Skeletal muscle cell (primary cell): Measurements from ENCODE around the gene TRIM65.
"Not testable (repeated sequence)": the region's sequence is repeated elsewhere in the genome, so short reads cannot be mapped to it uniquely, and the experiment has no call there.

Source experiments
- DNase-seq: peaks from one replicate; pipeline ENCODE4 v3.0.0-alpha.2; 2010; ENCODE audit warnings: low read depth
- H3K4me3 ChIP-seq: 2 replicates; pipeline ENCODE4 v1.5.1; 2011; ENCODE audit warnings: low read depth, mild to moderate bottlenecking, control low read depth, low read length, moderate library complexity

The TRIM65 gene

DNA sequence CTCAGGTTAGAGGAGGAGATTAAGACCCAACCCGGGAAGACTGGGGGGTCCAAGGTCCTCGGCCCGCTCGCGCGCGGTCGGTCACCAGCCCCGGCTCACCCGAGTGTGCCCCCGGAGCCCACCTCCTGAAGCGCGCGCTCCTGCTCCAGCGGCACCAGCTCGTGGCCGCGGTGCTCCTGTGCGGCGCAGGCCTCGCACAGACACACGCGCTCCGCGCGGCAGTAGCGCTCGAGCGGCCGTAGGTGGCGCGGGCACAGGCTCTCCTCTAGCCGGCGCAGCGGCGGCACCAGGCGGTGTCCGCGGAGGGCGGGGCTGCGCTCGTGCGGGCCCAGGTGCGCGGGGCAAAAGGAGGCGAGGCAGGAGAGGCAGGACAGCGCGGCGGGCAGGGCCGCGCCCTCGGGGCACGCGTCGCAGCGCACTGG, 19.0 kb downstream of the TRIM65 start:
- no peak for DNase-seq
- peak overlapping the region; percentile 54 for H3K4me3 ChIP-seq

DNA sequence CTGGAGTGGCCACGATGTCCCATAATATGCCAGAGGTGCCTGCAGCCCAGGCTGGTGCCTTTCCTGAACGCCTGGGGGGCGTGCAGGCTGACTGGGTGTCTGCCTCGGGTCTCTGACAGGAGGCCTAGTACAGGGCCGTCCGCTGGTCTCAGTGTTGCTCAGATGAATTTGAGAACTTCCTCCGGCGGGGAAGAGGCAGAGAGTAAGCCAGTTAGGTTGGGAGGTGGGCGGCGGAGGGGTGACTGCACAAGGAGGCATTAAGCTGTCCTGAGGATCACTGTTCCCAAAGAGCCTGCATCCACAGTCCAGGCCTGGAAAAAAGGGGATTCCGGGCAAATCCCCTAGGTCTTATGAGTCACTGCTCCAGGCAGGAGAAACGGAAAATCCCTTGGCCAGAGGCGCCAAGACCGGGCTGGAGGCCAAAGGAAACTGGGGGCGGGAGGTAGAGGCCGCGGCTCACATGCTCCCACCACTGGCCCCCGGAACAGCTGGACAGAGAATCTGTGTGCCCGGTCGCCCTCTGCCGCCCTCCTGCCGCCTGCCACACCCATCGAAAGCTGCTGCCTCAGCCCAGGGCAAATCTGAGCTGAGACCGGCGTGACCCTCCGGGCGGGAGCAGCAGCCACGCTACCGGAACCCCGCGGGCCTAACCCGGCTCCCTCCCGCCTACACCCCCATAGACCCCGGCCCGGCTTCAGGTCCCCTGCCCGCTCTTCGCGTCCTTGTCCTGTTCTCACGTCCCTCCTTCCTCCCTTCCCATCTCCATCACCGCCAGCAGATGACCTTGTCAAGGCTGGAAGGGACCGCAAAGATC, 19.6 kb downstream of the TRIM65 start:
- DNase-seq = peak; percentile 83
- peak overlapping the region; percentile 54 for H3K4me3 ChIP-seq

DNA sequence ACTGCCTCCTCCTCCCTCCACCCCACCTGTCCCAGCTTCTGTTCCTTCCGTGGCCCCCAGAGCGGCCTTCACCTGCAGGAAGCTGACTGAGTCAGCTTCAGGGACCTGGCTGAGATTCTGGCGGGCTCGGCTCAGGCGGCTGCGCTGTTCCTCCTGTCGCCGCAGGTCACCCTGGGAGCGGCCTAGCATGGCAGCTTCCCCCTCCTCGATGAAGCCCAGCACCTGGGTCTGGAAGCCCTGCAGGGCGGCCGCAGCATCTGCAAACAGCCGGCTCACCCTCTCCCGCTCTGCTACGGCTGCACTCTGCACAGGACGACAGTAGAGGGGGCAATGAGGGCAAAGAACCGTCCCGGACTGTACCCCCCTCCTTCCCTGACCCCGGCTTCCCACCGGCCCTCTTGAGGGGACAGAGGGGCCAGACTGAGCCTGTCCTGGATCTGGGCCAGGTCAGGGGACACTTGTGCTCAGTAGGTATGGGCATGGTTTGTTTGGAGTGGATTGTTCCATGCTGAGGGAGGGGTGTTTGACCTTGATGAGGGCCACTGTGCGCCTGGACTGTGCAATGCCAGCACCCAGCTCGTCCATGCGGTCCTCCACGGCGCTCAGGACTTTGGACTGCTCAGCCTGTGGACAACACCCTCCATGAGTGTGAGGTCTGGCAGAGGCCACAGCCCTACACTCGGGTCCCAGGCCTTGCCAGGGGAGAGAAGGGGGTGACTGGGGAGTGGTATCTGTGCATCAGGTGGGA, 20.4 kb downstream of the TRIM65 start:
- DNase-seq = no peak
- H3K4me3 ChIP-seq = peak overlapping the region; percentile 54

DNA sequence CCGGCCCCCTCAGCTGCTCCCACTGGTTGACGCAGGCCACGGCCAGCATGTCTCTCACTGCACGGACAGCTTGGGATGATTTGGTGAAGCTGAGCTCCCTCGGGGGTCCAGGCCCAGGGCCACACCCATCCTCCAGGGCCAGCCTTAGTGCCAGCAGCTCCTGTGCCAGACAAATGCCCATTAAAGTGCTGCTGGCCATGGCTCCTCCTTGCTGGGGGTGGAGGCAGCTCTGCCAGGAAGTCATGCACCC, 20.9 kb downstream of the TRIM65 start:
- H3K4me3 ChIP-seq = no peak overlapping the region

DNA sequence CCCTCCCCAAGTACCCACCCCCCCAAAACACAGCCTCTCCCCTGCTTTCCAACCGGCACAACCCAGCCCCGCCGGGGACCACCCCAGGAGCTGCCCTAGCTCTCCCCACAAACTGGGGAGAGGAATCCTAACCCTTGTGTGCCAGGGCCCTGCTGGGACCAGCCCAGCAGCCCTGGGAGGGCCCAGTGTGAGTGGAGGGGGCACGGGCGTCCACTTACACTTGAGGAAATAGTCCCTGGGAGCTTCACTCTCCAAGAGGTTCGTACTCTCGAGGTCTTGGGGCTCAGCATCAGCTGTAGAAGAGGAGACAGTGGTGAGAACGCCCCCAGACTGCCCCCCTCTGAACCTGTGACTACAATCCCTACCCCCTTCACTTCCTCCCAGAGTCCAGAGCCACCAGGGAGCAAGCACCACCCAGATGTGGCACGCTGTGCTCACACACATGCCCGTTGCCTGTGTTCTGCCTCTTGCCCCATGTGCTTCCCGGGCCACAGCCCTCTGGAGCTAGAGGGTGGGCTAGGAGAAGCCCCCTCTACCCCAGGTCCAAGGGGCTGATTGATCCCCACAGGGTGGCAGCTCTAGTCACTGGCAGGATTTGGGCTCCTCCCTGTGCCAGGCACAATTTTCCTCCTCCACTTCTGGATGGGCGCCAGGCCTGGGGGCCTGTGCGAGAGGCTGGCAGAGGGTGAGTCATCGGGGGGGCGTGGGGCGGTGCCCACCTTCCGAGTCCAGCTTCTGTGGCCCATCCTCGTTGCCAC, 21.4 kb downstream of the TRIM65 start:
- DNase-seq = no peak
- H3K4me3 ChIP-seq = no peak overlapping the region

More for the DNA sequence above, 20.9 kb downstream of the TRIM65 start:
- DNase-seq = no peak

DNA sequence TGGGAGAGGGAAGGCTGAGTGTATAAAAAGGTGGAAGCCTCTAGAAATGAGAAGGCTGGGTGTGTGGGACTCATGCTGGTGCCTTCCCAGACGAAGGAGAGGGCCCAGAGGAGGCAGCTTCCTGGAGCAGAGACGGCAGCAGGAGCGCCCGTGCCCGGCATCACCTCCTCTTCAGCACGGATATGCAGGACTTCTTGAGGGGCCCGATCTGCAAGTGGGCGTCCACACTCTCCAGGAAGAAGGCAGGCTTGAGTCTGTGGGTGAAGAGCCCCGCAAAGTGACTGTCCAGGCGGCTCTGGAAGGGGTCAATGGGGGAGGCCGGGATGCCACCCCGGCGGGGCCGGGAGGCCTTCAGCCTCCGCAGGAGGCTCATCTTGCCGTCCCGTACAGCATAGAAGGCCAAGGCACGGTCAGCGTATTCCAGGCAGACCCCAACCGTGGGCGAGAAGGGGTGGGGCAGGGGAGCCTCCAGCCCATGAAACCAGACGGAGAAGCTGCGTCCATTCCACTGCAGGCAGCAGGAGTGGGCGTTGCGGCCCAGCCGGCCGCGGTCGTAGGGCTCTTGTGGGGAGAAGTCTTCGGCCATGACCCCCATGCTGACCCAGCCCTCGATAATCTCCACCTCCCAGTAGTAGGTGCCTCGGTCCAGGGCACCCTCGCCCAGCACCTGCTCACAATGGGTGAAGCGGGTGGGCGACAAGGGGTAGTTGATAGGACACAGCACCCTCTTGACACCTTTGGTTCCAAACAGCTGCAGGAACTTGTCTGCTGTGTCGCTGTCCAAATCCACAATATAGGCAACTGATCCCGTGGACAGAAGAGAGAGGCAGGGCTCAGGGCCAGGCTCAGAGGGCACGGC, 22.2 kb downstream of the TRIM65 start:
- no peak for DNase-seq
- H3K4me3 ChIP-seq = no peak overlapping the region

DNA sequence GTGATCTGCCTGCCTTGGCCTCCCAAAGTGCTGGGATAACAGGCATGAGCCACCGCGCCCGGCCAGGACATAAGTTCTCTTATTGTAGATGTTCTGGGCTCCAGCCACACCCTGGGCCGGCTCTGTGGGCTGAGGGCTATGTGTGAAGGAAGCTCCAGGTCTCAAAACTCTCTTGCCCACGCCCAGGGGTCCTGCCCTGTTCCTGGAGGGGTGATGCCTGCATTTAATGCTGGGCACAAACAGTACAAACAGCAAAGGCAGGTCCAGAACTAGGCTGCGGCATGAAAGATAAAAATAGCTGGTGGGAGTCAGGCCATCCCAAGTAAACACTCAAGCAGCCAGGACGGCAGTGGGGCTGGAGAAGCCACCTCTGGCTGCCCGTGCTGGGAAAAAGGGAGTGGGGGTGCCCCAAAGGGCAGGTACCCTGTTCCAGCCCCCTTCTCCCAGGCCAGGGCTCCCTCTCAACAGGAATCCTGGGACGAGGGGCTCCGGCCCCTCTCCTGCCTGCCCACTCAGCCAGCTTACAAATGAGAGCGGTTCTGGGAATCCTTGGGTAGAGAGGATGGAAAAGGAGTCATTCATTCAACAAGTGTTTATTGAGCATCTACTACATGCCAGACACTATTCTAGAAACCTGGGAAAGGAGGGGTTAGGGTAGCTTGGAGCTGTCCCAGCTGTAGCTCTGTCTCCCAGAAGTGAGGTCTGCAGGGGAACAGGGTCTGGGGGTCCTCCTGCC, 23.0 kb downstream of the TRIM65 start:
- no peak for DNase-seq
- no peak overlapping the region for H3K4me3 ChIP-seq

DNA sequence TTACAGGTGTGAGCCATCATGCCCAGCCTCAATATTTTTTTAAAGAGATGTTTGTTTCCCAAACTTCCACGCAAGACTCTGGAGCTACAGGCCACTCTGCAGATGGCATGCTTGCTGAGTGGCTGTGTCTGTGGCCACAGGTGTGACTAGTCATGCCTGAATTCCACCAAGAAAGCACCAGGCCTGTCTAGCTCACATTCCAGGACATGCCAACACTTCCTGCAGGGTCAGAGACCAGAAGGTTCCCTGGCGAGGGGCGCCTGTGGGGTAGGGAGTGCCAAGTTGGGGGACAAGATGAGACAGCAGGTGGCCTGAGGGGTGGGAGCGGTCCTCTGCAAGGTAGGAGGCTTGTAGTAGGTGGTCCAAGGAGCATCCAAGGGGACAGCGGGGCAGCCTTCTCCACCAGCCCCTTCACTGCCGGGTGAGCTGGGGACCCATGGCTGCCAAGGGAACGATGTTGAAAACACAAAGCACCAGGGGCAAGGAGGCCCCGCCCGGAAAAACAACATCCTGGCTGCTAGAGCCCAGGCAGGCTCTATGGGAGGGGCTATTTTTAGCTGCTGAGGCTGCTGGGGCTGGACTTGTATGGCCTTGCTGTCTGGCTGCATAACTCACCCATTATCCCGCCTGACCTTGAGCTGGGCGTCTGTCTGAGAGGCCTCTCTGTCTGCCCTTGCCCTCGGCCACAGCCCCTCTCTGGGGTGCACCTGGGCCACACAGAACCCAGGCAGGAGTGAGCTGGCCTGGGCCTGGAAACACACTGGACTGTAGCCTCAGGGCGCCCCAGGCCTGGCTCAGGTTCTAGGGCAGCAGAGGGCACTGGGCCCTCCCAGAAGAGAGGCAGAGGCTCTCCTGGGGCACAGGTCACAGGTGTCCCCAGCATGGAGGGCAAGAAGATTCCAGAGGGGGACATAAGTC, 24.1 kb downstream of the TRIM65 start:
- no peak for DNase-seq
- no peak overlapping the region for H3K4me3 ChIP-seq

DNA sequence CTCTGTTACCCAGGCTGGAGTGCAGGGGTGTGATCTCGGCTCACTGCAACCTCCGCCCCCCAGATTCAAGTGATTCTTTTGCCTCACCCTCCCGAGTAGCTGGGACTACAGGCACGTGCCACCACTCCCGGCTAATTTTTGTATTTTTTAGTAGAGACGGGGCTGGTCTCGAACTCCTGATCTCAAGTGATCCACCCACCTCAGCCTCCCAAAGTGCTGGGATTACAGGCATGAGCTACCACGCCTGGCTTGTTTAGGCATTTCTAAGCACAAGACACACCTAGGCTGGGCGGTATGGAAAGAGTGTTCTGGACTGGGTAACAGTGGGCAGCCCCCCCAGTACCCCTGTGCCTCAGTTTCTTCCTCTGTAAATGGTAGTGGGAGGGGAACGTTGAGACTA, 26.5 kb downstream of the TRIM65 start:
- not testable (repeated sequence) for DNase-seq, H3K4me3 ChIP-seq

DNA sequence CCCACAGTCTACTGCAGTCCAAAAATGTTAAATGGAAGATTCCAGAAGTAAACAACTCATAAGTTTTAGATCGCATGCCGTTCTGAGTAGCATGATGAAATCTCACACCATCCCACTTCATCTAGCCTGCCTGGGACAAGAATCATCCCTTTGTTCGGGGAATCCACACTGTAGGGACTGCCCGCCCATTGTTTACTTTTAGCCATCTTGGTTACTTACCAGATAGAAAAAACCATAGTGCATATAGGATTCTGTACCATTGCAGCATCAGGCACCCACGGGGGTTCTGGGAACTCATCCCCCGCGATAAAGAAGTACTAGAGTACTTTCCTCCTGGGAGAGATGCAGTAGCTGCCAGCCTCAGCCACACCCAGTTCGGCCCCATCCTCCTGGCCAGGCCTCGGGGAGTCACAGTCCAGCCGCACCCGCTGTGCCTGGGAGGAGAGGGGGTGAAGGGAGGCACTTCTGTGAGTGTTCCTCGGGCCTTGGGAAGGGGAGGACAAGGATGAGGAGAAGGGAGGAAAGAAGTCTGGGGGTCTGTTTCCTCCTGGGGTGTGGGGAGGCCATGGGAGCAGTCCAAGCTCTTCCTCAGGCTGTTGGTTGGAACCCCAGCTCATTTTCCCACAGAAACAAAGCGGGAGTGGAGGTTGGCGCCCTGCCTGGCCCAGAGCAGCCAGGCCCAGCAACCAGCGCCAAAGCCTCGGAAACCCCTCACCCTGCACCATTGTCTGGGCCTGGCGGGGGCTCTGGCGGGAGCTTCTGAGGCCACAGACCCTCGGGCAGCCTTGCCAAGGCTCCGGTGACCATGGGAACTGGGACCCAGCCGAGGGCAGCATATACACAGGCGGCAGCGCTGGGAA, 27.2 kb downstream of the TRIM65 start:
- no peak overlapping the region for H3K4me3 ChIP-seq
- no peak for DNase-seq

DNA sequence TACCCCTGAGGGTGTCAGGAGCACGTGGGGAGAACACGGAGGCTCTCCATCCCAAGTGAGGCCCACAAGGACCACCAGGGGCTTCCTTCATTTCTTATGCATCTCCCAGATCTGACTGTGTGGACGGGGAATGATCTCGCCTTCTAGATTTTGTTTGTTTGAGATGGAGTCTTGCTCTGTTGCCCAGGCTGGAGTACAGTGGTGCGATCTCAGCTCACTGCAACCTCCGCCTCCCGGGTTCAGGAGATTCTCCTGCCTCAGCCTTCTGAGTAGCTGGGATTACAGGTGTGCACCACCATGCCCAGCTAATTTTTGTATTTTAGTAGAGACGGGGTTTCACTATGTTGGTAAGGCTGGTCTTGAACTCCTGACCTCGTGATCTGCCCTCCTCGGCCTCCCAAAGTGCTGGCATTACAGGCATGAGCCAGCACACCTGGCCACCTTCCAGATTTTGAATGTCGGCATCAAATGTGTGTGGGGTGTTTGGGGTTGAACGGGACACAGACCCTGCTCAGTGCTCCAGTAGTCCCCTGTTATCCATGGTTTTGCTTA, 27.9 kb downstream of the TRIM65 start:
- H3K4me3 ChIP-seq, DNase-seq: not testable (repeated sequence)

DNA sequence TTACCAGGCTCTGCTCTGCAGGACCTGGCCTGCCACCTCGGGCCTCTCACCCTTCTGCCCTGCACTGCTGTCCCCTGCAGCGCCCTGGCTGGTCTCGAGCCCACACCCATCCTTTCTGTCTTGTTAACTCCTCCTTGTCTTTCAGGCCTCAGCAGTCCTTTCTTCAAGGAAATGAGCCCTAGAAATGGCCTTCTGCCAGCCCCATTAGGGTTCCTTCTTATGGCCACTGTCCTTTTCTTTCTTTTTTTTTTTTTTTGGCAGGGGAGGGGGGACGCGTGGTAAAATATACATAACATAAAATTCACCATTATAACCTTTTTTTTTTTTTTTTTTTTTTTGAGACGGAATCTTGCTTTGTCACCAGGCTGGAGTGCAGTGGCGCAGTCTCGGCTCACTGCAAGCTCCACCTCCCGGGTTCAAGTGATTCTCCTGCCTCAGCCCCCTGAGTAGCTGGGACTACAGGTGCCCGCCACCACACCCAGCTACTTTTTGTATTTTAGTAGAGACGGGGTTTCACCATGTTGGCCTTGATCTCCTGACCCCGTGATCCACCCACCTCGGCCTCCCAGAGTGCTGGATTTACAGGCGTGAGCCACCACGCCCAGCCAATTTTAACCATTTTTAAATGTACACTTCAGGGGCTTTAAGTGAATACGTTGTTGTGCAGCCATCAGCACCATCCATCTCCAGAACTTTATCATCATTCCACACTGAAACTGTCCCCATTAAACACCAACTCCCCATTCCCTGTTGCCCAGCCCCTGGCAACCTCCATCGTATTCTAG, 31.2 kb downstream of the TRIM65 start:
- not testable (repeated sequence) for DNase-seq

DNA sequence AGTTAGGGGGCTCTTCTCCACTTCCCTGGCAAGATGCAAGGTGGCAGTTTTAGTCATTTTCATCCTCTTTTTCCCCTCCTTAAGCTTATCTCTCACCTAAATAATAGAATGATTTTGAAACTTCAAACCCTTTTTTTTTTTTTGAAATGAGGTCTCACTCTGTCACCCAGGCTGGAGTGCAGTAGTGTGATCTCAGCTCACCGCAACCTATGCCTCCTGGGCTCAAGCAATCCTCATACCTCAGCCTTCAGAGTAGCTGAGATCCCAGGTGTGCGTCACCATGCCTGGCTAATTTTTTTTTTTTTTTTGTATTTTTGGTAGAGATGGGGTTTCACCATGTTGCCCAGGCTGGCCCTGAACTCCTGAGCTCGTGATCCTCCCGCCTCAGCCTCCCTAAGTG, 31.9 kb downstream of the TRIM65 start:
- H3K4me3 ChIP-seq, DNase-seq: not testable (repeated sequence)

More for the DNA sequence above, 31.2 kb downstream of the TRIM65 start:
- H3K4me3 ChIP-seq = not testable (repeated sequence)

DNA sequence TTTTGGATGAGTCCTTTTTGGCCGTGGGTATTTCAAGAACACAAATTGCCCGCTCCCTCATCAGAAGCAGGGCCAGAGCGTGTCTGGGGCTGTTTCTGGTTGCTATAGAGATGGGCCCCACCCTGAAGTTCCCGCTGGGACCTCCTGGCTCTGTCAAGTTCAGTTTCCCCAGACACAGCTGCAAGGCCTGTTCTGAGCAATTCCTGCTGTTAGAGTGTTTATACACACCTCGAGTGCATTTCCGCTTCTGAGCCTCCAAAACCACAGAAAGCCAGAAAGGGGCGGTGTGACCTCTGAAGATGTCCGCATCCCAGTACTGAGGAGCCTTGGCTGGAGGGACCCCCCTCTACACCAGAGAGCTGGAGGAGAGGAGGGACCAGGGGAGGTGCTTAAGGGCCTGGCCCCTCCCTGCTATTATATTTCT, 32.3 kb downstream of the TRIM65 start:
- DNase-seq = peak; percentile 41
- no peak overlapping the region for H3K4me3 ChIP-seq

DNA sequence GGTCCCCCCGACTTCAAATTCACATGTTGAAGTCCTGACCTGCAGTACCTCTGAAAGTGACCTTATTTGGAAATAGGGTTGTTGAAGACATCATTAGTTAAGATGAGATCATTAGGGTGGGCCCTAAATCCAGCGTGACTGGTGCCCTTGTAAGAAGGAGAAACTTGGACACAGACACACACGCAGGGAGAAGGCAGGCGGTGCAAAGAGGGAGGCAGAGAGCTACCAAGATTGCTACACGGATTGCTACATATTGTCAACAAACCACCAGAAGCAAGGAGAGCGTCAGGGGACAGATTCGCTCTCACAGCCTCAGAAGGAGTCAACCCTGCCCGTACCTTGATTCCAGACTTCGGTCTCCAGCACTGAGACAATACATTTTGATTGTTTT, 34.8 kb downstream of the TRIM65 start:
- no peak overlapping the region for H3K4me3 ChIP-seq
- no peak for DNase-seq

DNA sequence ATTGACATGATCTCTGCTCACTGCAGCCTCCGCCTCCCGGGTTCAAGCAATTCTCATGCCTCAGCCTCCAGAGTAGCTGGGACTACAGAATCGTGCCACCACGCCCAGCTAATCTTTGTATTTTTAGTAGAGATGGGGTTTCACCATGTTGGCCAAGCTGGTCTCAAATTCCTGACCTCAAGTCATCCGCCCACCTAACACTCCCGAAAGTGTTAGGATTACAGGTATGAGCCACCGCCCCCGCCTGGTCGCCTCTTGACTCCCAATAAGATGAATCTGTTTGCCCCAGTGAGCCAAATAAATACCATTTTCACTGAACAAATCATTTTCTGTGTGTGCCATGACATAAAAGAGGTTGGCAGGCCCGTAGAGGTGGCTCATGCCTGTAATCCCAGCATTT, 37.4 kb downstream of the TRIM65 start:
- DNase-seq, H3K4me3 ChIP-seq: not testable (repeated sequence)
